Stimulated activated CD4-positive, alpha-beta T cell treated with anti-CD3 and anti-CD28 coated beads, Interleukin-12 subunit alpha, Interleukin-12 subunit beta, amount 100 ng/mL, for 24 hours (primary cell): Measurements from ENCODE around the gene CCNT2.
A peak's percentile ranks its signal among the peaks of the same experiment; 100 is the strongest.
"Not testable (repeated sequence)": the region's sequence is repeated elsewhere in the genome, so short reads cannot be mapped to it uniquely, and the experiment has no call there.

Experiments
- DNase-seq, 2 experiments: peaks; one replicate each; pipeline ENCODE4 v3.0.0-alpha.2; 2020; ENCODE audit warnings: low read depth in 2 of 2

The CCNT2 gene

DNA sequence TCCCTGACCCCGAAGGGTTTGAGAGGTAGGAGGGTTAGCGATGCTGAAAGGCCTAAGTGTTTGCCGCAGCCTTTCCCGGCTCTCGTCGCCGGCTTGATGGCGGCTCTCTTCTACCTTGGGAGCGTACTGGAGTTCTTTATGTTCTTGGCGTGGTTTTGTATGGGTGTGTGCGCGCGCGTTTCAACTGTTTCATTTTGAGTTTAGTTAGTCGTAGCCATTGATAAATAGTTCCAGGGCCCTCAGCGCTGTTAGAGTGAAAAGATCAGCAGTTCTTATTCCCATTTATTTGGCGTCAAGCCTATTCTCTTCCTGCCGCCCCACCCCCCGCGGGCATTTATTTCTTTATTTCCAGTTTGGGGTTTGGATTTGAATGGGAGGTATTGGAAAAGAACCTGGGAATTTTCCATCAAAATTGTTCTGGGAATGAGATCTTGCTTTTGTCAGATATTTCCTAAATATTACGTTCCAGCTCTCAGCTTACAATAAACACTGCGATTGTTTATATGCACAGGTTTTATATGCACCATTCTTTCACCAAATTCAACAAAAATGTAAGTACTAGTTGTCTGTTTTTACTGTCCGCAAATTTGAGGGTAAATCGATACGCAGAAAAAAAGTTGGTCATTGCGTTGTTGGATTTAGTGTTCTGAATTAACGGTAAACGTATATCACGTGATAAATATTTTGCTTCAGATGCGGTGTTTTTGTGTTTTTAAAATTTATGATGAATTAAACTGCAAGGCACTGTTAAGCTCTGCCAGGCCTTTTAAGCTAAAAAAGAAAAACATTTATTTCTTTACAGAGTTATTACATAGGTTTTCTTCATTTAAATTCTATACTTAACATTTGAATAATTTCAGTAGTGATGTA lies 954 bp downstream of the CCNT2 start:
- peak; percentile 26 to 52 for DNase-seq

DNA sequence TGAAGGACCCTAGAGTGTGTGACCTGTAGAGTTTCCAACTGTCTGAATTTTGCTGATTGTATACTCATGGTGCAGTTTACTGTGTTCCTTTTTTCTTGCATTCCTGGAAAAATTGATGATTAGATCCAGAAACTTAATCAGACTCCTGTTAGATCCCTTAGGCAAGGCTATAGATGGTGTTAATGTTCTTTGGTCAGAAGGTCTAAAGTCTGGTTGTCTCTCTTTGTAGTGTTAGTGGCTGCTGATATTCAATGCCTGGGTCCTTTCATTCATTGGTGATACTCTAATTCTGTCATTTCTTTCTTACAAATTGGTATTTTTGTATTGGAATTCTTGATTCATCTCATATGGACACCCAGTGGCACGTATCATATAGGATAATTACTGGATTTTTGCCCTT lies 6.3 kb downstream of the CCNT2 start:
- DNase-seq: no peak

DNA sequence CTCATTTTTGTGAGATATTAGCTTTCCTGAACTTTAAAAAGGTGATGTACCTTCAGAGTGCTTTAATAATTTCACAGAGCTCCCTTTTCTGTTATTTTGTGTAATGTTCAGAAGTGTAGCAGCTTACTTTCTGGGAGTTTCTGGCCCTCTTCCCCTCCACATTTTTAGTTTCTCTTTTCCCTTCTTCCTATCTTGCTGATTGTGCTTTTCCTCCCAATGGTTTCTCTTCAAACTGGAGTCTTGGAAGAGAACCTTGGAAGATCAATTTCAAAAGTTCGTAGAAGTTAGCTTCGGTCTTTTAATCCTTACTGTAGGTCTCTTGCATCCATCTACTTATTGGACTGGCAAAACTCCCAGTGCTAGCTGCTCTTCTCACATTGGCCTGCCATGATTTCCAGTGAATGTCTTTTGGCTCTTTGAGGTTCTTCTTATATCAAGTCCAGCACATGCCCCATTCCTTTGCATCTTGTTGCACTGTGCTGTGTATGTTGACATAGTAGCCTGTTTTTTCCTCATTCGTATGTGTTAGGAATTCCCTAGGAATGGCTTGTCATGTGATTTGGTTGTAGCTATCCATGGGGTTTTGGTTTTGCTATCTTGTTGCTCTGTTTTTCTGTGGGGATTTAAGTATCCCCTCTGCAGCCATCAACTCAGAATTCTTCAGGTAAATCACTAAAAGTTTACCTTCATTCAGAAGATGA lies 7.8 kb downstream of the CCNT2 start:
- DNase-seq: no peak

DNA sequence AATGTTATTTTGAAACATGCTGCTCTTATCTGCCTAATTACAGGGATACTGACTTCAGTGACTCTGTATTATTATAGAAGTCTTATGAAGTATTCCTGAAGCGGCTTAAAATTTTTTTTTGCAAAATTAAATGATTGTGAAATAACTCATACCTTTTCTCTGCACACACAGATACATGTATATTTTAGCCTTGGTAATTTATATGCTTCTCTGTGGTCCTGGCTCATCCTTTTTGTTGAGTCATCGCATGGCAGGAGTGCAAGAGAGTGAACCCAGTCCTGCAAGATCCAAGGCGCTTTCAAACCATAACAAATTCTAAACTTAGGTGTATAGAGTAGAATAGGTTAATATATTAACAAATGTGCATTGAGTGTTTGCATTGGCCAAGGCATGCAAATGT lies 8.6 kb downstream of the CCNT2 start:
- DNase-seq: no peak

DNA sequence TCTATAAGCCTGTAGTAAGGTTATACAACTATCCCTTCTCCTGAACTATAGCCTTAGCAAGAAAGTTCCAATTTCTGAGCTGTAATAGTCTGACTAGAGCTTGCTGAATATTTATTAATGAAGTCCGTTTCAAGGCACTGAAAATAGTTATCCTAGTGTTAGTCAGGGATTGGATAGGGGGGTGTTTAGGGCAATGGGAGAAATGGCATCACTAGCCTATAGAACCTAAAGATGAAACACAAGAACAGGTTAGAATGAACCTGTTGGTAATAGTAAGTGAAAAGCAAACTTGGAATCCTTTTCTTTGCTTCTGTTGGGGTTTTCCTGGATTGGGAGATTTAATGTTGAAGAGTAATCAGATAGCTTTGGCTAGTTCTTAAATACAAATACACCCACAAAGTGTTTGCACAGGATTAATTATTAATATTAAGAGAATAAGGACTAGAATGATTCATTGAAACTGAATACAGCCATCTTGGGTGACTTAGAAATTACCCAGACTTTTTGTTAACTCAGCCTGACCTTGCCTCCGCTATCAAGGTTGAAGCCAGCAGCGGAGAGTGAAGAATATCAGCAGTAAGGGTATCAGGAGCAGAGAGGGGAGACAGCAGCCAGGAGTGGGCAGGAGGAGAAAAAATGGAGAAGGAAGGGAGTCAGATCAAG lies 14.4 kb downstream of the CCNT2 start:
- no peak for DNase-seq

DNA sequence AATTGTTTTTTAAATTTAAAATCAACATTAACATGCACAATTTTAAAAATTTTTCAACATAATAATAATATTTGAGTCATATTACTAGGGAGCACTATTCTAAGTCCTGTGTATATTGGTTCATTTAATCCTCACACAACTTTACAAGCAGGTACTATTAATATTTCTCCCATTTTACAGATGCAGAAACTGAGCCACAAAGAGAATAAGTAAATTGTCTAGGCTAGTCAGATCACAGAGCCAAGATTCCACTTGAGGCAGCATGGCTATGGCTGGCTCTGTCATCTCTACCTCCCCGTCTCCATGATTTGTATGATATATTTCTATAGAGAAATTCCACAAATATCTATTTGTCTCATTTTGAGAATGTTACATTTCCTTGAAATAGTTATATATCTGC lies 15.1 kb downstream of the CCNT2 start:
- DNase-seq: no peak

DNA sequence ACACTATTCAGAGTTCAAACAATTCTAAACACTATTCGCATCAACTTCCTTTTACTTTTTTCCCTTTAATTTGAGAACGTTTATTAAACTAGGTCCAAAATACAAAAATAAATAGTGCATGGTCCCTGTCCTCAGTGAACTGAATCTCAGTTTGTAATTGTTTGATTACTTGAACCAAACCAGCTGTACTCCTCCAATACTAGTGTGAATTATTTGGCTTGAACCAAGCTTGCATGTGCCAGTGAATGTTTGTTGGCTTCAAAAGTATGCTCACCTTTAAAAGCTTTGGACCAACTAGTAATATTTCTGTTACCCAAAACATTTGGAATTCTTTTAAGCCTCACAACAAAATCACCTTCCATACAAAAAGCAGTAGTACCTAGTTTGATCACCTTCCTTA lies 15.5 kb downstream of the CCNT2 start:
- DNase-seq: no peak

DNA sequence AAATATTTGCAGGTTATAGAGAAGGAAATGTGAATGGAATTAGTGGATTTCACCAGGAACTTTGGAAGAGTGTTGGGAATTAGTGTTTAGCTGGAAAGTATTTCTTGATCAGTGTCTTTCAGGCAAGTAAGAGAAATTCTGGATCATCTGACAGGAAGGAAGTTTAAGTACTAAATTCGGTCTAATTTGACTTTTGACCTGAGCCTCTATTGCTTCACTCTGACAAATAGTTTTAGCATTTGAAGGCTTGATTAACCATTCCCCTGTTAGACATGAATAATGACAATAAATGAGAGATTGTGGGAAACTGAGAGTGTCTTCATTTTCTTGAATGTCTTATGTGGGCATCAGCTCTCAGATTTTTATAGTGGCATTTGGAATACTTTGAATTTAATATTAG lies 16.0 kb downstream of the CCNT2 start:
- no peak for DNase-seq

DNA sequence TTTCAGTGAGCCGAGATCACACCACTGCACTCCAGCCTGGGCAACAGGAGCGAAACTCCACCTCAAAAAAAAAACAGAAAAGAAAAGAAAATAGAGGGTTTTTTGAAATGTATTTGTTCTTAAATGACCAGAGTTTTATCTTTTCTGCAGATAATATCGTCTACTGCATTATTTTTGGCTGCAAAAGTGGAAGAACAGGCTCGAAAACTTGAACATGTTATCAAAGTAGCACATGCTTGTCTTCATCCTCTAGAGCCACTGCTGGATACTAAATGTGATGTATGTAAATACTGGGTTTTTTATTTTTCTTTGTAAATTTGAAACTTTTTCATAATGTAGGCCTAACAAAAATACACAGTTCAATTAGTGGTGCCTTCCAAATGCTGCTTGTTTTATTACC lies 18.1 kb downstream of the CCNT2 start:
- DNase-seq: no peak

DNA sequence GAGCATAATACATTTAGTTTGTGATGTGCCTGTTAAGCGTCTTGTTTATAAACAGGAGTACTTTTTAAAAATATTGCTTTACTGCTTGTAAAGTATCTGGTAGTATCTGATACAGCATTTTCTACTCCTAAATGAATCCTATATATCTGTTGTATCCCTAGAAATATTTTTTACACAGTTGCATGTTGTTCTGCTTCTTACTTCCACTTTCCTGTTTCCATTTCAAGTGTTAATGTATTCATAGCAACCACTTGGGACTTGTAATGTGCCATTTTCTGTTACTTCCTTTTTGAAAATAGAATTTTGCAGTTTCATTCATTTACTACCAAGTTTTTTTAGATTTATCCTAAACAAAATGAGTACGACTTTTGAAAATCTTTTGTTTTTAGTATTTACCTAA lies 24.9 kb downstream of the CCNT2 start:
- no peak for DNase-seq

DNA sequence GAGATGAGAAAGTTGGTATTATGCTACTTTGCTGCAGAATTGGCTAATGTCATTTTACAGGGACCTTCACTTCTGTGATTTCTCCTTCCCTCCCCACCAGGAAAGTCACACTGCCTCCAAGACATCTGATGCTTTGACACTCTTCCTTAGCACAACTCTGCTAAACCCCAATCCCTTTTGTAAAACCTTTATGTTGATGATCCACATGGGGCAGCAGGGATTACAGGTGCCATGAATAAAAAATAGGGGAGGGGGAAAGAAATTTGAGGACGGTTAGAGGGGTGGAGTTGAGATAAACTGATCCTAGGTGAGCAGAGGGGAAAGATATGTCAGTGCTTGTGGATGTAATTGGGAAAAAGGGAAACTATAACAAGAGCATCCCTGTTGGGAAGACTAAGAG lies 26.4 kb downstream of the CCNT2 start:
- no peak for DNase-seq

DNA sequence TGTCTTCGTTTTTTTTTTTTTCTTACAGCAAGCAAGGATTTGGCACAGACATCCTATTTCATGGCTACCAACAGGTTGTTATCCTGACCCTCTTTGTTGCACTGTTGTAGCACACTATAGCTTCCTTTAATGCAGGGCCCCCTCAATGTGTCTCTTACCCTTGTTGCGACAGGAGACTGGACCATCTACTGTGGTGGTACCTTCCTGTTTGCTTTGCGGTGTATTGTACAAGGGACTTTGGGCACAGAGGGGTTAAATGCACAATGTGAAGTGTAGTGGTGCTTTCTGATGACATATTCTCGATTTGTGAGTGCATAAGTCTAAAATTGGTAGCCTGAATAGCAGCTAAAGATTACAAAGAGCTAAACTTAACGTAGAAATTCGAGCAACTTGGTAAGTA lies 27.5 kb downstream of the CCNT2 start:
- DNase-seq: no peak

DNA sequence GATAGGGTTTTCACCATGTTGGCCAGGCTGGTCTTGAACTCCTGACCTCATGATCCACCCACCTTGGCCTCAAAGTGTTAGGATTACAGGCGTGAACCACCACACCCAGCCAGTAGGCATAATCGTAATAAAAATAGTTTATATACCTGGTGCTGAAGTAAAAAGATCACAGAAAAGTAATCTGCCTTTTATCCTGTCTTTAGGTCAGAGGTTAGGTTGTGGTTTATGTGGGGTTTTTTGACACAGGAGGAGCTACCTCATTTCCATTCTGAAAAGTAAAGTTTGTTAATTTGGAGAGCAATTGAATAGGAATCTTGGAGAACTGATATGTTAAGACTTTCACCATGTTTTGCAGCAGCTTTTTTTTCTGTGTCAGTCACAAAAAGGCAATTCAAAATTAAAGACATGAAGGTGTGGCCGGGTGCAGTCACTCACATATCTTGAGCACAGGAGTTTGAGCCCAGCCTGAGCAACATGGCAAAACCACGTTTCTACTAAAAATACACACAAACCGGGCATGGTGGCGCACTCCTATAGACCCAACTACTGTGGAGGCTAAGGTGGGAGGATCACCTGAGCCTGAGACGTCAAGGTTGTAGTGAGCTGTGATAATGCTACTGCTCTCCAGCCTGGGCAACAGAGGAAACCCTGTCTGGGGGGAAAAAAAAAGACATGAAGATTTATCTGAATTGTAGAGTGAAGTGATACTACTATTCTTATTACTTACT lies 31.5 kb downstream of the CCNT2 start:
- no peak for DNase-seq

DNA sequence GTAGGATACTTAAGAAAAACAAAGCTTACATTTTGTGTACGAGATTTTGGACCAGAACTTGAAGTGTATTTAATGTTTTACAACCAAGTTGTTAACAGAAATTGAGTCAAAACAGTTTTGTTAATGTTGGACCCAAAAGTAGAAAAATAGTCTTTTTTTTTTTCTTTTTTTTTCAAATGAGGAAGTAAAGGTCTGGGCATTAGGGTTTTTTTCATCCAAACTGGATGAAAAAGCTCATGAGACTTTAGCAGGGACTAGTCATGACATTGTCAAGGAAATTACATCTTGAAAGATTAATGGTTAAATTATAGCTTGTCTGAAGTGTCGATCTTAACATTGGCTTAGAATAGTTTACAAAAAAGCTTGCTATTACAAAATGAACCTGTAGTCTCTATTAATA lies 32.3 kb downstream of the CCNT2 start:
- no peak for DNase-seq

DNA sequence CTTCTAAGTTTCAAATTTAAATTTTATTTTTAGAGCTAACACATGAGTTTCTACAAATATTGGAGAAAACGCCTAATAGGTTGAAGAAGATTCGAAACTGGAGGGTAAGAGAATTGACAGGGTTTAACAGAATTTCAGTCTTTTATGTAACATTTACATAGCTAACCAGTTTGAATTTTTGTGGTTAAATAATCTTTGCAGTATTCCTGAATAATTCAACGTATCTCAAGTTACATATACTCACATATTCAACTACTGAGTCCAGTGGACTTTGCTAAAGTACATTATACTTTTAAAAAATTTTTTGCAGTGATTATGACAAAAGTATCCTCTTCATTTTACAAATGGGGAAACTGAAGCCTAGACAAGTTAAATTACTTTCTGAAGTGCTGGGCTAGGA lies 34.0 kb downstream of the CCNT2 start:
- no peak for DNase-seq

DNA sequence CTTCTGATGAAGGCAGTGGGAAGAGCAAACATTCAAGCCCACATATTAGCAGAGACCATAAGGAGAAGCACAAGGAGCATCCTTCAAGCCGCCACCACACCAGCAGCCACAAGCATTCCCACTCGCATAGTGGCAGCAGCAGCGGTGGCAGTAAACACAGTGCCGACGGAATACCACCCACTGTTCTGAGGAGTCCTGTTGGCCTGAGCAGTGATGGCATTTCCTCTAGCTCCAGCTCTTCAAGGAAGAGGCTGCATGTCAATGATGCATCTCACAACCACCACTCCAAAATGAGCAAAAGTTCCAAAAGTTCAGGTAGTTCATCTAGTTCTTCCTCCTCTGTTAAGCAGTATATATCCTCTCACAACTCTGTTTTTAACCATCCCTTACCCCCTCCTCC lies 35.4 kb downstream of the CCNT2 start:
- DNase-seq: no peak

DNA sequence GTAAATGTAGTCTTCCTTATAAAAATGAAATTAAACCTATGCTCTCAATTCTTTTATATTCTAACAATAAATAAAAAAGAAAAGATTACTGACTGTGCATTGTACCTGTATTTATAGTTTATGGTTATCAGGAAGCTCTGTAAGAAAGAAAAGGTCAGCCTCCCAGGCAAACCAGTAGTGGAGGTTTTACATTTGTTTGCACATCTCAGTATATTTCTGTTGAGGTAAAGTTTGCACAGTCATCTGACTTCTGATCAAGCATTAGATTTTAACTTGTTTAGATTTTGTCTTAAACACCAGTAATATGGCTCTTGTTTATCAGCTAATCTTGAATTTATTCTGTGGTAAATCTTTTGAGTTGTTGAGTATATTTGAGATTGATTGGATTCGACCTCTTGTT lies 37.1 kb downstream of the CCNT2 start:
- no peak for DNase-seq

DNA sequence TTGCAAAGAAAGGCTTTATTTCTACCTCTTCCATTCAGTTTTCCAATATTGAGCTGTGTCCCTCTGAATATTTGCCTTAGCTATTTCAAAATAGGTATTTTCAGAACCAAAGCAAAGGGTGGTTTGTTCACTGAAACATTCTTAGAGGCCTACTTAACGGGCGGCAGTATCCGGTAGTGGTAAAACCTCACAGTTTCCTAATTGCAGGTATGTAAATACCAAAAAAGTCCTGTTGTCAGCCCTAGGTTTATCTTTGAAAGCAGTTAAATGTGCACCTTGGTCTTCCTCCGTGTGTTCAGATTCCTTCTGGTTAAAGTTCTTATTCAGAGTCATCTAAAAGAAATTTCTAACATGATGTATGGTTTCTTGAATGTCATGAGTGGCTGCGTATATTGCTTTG lies 38.9 kb downstream of the CCNT2 start:
- DNase-seq: no peak

DNA sequence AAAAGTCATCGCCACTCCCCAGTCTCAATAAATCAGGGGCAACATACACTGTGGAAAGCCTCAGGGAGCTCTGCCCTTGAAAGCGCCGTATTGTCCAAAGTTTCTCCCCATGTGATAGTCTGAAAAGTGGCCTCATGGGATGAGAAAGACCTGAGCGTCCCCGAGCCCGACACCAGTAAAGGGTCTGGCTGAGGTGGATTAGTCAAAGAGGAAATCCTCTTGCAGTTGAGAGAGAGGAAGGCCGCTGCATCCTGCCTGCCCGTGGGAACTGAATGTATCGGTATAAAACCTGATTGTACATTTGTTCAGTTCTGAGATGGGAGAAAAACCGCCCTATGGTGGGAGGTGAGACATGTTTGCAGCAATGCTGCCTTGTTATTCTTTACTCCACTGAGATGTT lies 48.5 kb downstream of the CCNT2 start:
- DNase-seq: not testable (repeated sequence)

DNA sequence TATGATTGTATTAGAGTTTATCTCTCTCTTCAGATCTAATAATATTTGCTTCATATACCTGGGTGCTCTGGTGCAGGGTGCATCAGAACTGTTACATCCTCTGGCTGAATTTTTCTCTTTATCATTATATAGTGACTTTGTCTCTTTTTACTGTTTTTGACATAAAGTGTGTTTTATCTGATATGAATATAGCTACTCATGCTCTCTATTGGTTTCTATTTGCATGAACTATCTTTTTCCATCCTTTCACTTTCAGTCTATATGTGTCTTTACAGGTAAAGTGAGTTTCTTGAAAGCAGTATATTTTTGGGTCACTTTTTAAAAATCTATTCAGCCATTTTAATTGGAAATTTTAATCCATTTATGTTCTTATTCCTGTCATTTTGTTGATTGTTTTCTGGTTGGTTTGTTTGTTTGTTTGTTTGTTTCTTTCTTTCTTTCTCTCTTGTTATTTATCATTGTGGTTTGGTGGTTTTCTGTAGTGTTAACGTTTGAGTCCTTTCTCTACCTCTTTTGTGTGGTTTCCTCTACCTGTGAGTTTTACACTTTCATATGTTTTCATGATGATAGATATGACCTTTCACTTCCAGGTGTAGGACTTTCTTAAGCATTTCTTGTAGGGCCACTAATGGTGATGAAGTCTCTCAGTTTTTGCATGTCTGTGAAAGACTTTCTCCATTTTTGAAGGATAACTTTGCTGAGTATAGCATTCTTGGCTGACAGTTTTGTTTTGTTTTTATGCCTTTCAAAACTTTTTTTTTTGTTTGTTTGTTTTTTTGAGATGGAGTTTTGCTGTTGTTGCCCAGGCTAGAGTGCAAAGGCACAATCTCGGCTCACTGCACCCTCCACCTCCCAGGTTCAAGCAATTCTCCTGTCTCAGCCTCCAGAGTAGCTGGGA lies 54.9 kb downstream of the CCNT2 start:
- DNase-seq: no peak
